PC-3 (cell line): ENCODE data around the gene SLC38A8.

ENCODE experiments used
- CTCF ChIP-seq: fragments of 300-600 bp; sonication (generic); conservative IDR thresholded peaks from 2 replicates; pipeline ENCODE4 v1.5.1; 2017; ENCODE audit warnings: antibody characterized with exemption, low read depth, mild to moderate bottlenecking, low read length
- EZH2 ChIP-seq: fragments of 300-600 bp; sonication (generic); IDR thresholded peaks from one replicate; pipeline ENCODE4 v1.6.1; 2017; ENCODE audit warnings: antibody characterized with exemption, mild to moderate bottlenecking, low read length; ENCODE audit not compliant: unreplicated experiment

DNA sequence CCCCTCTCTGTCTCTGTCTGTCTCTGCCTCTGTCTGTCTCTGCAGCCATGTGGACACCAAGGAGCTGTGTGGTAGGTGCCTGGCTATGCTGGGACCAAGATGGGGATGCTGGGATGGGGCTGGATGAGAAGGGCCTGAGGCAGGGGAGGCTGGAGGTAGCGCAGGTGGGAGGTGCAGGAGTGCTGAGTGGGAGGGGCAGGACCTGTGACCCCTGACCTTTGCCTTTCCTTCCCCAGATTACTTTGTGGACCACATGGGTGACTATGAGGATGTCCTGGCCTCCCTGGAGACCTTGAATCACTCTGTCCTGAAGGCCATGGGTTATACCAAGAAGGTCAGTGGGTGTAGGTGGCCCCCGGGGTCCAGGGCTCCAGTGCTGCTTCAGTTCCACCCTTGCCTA, 61.8 kb downstream of the SLC38A8 start:
- no peak for TF ChIP-seq CTCF
- no peak for TF ChIP-seq EZH2
